Dendritic cell treated with granulocyte-macrophage colony-stimulating factor and Interleukin-4, amounts not matched to agents 40 ng/mL and 50 ng/mL, for 4 days (primary cell): ENCODE results near the gene TRIM66.

Source experiments
- H3K27ac Mint-ChIP-seq: one replicate; pipeline ENCODE4 v1.8.0; 2022; ENCODE audit warnings: mild to moderate bottlenecking, mixed read lengths
- H3K27me3 Mint-ChIP-seq: one replicate; pipeline ENCODE4 v1.8.0; 2022; ENCODE audit warnings: mild to moderate bottlenecking, mixed read lengths
- H3K36me3 Mint-ChIP-seq: one replicate; pipeline ENCODE4 v1.8.0; 2022; ENCODE audit warnings: low read depth, mixed read lengths
- H3K4me1 Mint-ChIP-seq: one replicate; pipeline ENCODE4 v1.8.0; 2022; ENCODE audit warnings: low read depth, mixed read lengths
- H3K4me3 Mint-ChIP-seq: one replicate; pipeline ENCODE4 v1.8.0; 2022; ENCODE audit warnings: mild to moderate bottlenecking, moderate library complexity, mixed read lengths
- H3K9me3 Mint-ChIP-seq: one replicate; pipeline ENCODE4 v1.8.0; 2022; ENCODE audit warnings: mixed read lengths
- intact Hi-C: fragments of 100-400 bp; cut with micrococcal nuclease; formaldehyde crosslinking; loops from one replicate; pipeline ENCODE4 v1.15.0; 2022

TRIM66 gene

DNA sequence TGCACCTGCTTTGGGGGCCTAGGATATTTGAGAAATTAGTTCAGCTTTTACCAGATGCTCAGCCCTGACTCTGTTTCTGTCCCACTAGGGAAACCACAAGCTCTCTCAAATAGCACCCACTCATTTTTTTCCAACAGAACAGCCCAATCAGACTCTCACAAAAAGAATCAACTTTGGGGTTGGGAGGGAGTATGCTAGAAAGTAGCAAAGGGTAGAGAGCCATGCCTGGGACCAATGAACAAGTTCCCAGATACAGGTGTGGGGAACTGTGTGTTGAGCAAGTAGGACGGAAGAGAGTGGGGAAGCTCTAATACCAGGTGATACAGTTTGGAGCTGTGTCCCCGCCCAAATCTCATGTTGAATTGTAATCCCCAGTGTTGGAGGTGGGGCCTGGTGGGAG lies 41.1 kb downstream of the TRIM66 start:
- H3K36me3 Mint-ChIP-seq, result peaks cover 47% of the 10 kb centered on the region
- H3K27me3 Mint-ChIP-seq, result no peaks in the 10 kb centered on the region
- no peaks in the 10 kb centered on the region for H3K4me1 Mint-ChIP-seq
- intact Hi-C loops, result no loop called here
- peaks cover 7% of the 10 kb centered on the region for H3K9me3 Mint-ChIP-seq
- no peak overlapping the region for H3K27ac Mint-ChIP-seq
- no peak overlapping the region for H3K4me3 Mint-ChIP-seq

DNA sequence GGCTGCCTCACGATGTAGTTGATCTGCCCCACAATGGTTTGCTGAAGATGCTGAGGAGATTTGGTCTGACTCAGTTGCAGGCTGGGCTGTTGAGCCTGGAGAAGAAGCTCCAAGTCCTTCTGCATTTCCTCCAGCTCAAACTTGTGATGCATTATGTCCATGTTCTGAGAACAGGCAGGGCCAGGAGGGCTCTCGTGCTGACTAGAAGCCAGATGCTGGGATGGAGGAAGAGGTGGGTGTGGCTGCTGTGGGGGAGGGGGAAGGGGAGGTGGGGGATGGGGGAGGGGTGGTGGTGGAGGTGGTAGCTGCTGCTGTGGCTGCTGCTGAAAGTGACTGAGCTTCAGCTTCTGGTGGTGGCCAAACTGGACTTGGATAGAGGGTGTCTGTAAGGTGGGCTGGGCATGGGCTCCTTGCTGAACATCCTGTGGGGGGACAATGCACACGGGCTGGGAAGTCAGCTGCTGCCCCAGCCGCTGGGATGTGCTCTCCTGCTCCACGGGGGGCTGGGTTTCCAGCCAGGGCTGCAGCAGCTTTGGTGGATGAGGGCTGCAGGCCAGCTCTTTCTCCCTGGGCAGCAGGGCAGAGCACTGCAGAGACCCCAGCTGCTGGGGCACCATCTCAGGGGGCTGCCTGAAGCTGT lies 42.1 kb downstream of the TRIM66 start:
- peaks cover 54% of the 10 kb centered on the region for H3K36me3 Mint-ChIP-seq
- peaks cover 11% of the 10 kb centered on the region for H3K9me3 Mint-ChIP-seq
- H3K27ac Mint-ChIP-seq, result no peak overlapping the region
- intact Hi-C loops, result no loop called here
- no peaks in the 10 kb centered on the region for H3K4me1 Mint-ChIP-seq
- no peak overlapping the region for H3K4me3 Mint-ChIP-seq
- no peaks in the 10 kb centered on the region for H3K27me3 Mint-ChIP-seq

DNA sequence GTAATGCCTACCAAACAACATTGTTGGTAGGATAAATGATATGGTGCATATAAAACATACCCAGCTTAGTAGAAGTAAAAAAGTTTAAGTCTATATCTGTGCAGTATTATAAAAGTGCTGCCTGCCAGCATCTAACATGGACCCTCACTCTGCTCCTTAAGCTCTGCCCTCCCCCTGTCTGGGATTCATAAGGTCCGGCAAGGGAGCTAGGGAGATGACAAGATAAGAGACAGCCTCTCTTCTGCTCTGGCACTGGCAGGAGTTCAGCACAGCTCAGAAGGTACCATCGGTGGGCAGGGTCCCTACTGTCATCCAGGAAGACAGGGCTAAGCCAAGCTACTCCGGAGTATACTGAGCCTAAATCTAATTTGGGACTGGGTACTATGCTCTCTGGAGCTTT lies 42.8 kb downstream of the TRIM66 start:
- intact Hi-C loops, result no loop called here
- no peaks in the 10 kb centered on the region for H3K27me3 Mint-ChIP-seq
- H3K9me3 Mint-ChIP-seq, result peaks cover 11% of the 10 kb centered on the region
- no peak overlapping the region for H3K4me3 Mint-ChIP-seq
- no peaks in the 10 kb centered on the region for H3K4me1 Mint-ChIP-seq
- H3K27ac Mint-ChIP-seq, result no peak overlapping the region
- H3K36me3 Mint-ChIP-seq, result peaks cover 57% of the 10 kb centered on the region

DNA sequence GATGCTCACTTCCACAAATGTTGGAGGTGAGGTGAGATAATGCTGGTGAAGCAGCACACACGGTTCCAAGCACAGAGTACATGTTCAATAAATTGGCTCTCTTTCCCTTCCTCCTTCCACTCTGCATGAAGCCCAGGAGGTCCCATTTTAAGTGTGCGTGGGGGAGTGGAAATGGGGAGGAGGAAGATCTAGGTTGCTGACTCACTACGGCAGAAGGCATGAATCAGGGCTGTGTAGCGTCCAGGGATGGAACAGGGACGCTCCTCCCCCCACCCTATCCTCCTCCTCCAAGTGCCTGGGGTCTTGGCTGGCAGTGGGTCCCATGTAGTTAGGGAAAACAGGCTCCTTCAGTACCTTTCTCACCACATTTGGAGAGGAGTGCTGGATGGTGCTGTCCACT lies 44.2 kb downstream of the TRIM66 start:
- Mint-ChIP-seq H3K9me3 (peaks cover 11% of the 10 kb centered on the region), H3K27ac (no peak overlapping the region), H3K36me3 (peaks cover 60% of the 10 kb centered on the region), H3K4me3 (no peak overlapping the region), H3K4me1 (no peaks in the 10 kb centered on the region), H3K27me3 (no peaks in the 10 kb centered on the region)
- intact Hi-C loops, result no loop called here

DNA sequence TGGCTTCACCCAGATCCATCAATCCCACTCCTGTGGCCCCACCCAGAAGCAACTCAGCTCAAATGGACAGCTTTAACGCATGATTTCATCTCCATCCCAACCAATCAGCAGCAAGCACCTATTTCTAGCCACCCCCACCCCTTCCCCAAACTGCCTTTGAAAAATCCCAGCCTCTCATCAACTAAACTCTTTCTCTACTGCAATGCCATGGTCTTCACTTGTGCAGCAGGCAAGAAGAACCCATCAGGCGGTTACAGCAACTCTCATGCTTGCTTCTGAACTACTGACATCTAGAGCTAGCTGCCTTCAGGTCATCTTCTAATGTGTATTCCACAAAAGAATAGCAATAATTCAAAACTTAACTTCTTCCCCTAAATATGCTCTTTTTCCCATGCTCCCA lies 46.3 kb downstream of the TRIM66 start:
- Mint-ChIP-seq H3K36me3 (peaks cover 56% of the 10 kb centered on the region), H3K9me3 (peaks cover 11% of the 10 kb centered on the region), H3K27ac (no peak overlapping the region), H3K27me3 (no peaks in the 10 kb centered on the region), H3K4me1 (no peaks in the 10 kb centered on the region), H3K4me3 (no peak overlapping the region)
- intact Hi-C loops, result no loop called here

DNA sequence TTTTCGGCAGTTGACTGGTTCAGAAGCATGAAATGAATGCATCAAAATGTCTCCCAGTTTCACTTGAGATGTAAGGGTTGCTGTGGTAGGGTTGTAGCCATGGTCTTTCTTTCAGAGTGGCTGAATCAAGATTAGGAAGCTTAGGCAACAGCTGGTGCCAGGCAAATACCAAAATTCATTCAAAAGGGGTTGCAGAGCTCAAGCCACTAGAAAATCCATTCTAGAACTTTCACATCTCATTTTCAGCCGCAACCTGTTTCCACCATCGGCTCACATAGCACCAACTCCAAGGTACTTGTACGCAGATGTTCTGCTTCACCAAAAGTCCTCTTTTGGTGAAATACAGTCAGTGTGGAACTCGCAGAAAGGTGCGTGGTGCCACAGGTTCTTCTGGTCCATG lies 48.0 kb downstream of the TRIM66 start:
- Mint-ChIP-seq H3K4me1 (no peaks in the 10 kb centered on the region), H3K27ac (no peak overlapping the region), H3K9me3 (peaks cover 11% of the 10 kb centered on the region), H3K27me3 (no peaks in the 10 kb centered on the region), H3K4me3 (no peak overlapping the region), H3K36me3 (peaks cover 51% of the 10 kb centered on the region)
- intact Hi-C loops, result no loop called here

DNA sequence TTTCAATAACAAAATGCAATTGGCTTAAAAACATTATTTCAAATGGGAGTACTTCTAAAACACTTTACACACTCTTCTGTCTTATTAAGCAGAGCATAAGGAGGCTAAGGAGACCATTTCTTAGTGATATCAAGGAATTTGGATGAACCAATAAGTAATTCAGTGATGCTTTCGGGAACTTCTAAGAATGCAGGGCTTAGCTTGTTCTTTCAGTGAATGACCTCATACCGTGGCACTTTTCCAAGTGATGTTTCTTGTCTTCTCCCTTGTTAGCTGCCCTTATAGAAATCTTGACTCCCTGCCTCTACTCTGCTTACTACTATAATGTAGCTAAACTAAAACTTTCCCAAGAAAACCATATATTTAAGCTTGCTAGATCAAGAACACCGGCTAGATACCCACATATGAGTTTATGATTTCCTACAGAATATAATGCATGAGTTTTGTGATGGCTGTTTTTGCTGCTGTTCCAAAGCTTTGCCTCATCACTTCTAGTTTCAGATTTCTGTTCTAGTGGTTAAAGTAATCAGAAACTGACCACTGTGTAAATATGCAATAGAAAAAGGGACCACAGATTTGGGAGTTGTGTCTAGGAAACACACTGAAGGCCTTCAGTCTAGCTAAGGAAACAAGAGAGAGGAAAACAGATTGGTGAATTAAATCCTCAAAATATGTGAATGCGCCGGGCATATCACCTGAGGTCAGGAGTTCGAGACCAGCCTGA lies 50.9 kb downstream of the TRIM66 start:
- intact Hi-C loops, result no loop called here
- Mint-ChIP-seq H3K4me1 (no peaks in the 10 kb centered on the region), H3K9me3 (peaks cover 7% of the 10 kb centered on the region), H3K27me3 (no peaks in the 10 kb centered on the region), H3K27ac (no peak overlapping the region), H3K4me3 (no peak overlapping the region), H3K36me3 (peaks cover 37% of the 10 kb centered on the region)

DNA sequence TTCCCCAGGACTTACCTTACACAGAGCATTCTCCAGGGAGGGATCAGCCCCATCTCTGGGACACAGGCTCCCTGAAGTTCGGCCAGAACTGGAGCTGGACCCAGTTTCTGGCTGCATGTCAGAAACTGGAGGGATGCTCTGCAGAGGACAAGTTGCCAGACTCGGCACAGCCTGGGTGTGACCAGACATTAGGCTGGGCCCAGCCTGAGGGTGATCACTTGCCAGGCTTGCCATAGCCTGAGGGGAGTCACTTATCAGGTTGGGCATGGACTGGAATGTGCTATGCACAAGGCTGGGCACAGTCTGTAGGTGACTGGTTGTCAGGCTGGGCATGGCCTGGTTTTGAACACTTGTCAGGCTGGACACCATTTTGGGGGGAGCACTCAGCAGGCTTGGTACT lies 57.8 kb downstream of the TRIM66 start:
- intact Hi-C loops, result no loop called here
- Mint-ChIP-seq H3K36me3 (peaks cover 60% of the 10 kb centered on the region), H3K4me3 (no peak overlapping the region), H3K27me3 (no peaks in the 10 kb centered on the region), H3K9me3 (no peaks in the 10 kb centered on the region), H3K27ac (no peak overlapping the region), H3K4me1 (no peaks in the 10 kb centered on the region)

DNA sequence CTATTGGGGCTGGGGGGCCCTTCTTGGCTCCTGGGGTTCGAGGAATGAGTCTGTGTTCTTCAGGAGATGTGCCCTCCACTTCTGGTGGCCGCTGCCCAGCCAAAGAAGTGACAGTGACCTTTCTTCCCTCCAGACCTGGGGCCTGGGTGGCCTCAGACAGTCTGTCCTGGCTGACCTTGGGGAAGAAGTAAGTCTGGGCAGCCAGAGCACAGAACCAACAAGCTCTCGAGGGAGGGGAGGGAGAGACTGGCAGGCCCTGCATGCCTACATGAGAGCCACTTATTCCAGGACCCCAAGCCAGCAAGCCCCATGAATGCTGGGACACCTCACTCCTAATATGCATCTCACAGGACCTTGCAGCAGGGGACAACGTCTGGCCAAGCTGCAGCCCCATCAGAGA lies 61.3 kb downstream of the TRIM66 start:
- Mint-ChIP-seq H3K27ac (no peak overlapping the region), H3K4me3 (no peak overlapping the region), H3K9me3 (no peaks in the 10 kb centered on the region), H3K27me3 (no peaks in the 10 kb centered on the region), H3K36me3 (peaks cover 74% of the 10 kb centered on the region), H3K4me1 (no peaks in the 10 kb centered on the region)
- intact Hi-C loops, result no loop called here

DNA sequence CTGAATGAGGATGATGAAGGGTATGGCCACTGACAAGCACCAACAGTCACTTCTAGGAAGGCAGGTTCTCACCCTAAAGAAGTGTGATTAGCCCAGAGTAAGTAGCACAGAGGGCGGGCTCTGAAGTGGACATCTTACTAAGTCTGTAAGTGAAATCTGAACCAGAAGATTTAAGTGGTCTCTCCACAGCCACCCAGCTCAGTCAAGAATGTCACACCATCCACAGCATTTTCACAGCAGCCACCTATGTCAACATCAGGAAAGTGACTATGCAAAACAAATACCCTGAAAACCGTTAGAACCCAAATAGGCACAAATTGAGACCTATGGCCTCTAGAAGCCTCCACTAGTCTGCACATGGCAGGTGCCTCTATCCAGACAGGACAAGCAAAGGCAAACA lies 65.4 kb downstream of the TRIM66 start:
- H3K4me1 Mint-ChIP-seq, result no peaks in the 10 kb centered on the region
- peaks cover 50% of the 10 kb centered on the region for H3K36me3 Mint-ChIP-seq
- H3K27me3 Mint-ChIP-seq, result no peaks in the 10 kb centered on the region
- H3K4me3 Mint-ChIP-seq, result no peak overlapping the region
- no peak overlapping the region for H3K27ac Mint-ChIP-seq
- H3K9me3 Mint-ChIP-seq, result no peaks in the 10 kb centered on the region
- intact Hi-C loops, result no loop called here

DNA sequence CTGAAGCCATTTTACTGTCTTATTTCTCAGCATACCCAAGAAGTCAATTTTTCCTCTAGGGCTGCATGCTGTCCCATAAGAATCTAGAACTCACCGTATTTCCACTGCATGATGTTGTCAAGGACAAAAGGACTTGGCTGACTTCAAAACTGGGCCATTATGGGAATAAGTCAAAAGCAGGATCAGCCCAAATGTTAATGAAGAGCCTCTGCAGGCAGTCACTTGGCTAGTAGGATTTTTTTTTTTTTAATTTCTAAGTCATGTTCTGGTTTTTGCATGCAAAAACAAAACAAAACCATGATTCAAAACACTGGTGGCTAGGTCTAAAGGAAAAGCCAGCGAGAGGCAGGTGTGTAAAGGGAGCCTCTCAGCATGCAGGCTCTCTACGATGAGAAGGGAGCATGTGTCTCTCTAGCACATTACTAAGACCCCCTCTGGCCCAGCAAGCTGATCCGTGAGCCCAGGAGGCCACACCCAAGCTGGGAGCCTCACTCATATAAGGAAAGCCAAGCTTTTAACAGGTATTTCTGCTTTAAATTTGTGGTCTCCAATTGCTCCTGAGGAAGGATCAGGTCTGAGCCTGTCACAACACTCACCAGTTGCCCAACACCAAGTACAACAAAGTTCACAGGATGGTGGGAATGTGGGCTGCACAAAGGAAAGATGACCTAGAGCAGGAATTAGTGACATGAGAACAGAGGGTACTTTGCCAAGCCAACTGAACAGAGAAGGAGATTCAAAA lies 67.0 kb downstream of the TRIM66 start:
- intact Hi-C loops, result no loop called here
- no peaks in the 10 kb centered on the region for H3K4me1 Mint-ChIP-seq
- H3K27me3 Mint-ChIP-seq, result no peaks in the 10 kb centered on the region
- H3K27ac Mint-ChIP-seq, result no peak overlapping the region
- peaks cover 36% of the 10 kb centered on the region for H3K36me3 Mint-ChIP-seq
- H3K9me3 Mint-ChIP-seq, result no peaks in the 10 kb centered on the region
- H3K4me3 Mint-ChIP-seq, result no peak overlapping the region

DNA sequence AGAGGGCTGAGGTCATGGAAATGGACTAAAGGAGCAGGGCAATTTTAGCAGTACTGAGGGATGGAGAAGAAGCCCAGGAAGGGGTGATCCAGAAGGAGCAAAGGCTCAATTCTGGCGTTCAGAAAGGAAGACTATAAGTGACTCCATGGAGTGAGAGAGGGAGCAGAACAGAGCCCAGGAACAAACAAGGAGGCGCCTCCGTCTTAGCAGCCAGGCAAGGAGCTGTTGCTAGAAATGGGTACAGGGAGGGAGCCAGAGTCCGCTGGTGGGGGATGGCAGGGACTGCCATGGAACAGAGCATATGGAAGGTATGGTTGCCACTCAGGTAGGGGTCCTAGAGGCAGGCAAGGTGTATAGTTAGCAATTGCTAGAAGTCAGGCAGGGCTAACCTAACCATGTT lies 68.0 kb downstream of the TRIM66 start:
- no peak overlapping the region for H3K27ac Mint-ChIP-seq
- intact Hi-C loops, result no loop called here
- no peak overlapping the region for H3K4me3 Mint-ChIP-seq

DNA sequence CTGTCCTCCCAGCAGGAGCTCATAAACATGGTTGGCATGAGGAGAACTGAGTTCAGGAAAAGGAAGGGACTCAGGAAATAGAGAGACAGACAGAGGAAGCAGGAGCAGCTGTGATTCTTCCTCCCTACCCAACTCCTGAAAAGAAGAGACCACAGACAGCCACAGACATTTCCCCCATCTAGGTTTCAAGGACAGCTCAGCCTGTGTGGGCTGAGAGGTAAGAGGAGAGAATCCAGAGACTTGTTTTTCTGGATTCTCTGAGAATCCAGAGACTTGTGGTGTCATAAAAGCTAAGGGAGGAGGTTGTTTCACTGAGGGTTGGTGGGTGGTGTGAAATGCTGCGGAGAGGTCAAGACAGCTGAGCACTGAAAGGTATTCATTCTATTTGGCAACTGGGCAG lies 69.4 kb downstream of the TRIM66 start:
- intact Hi-C loops, result no loop called here
- Mint-ChIP-seq H3K27ac (no peak overlapping the region), H3K36me3 (peaks cover 13% of the 10 kb centered on the region), H3K9me3 (no peaks in the 10 kb centered on the region), H3K4me3 (no peak overlapping the region), H3K27me3 (no peaks in the 10 kb centered on the region), H3K4me1 (no peaks in the 10 kb centered on the region)

More for the DNA sequence above, 68.0 kb downstream of the TRIM66 start:
- Mint-ChIP-seq H3K9me3 (no peaks in the 10 kb centered on the region), H3K36me3 (peaks cover 26% of the 10 kb centered on the region), H3K27me3 (no peaks in the 10 kb centered on the region), H3K4me1 (no peaks in the 10 kb centered on the region)

DNA sequence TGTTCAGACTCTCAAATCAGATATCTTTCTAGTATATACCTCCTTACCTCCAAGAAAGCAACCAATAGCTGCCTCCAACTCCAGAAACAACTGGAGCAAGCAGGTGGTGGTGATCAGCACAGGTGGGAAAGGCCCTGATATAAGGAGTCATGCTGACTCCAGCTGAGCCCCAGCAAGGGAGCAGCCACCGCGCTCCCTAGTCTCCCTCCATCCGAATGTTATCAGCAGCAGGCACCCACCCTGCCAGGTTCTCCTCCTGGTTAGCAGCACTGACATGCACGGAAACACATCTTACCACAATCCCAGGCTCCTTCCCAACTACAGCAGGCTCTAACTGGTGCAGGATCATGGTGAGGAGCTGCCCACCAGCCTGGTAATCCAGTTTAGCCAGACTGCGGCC lies 69.9 kb downstream of the TRIM66 start:
- no peaks in the 10 kb centered on the region for H3K9me3 Mint-ChIP-seq

More for the DNA sequence above, 69.9 kb downstream of the TRIM66 start:
- intact Hi-C loops, result no loop called here
- Mint-ChIP-seq H3K4me1 (no peaks in the 10 kb centered on the region), H3K4me3 (no peak overlapping the region), H3K27me3 (no peaks in the 10 kb centered on the region), H3K27ac (no peak overlapping the region), H3K36me3 (peaks cover 13% of the 10 kb centered on the region)
